GM19395 (cell line): ENCODE results near the gene WDR91.
"Not testable (repeated sequence)": the region's sequence is repeated elsewhere in the genome, so short reads cannot be mapped to it uniquely, and the experiment has no call there.

Experiments
- ATAC-seq: cut with Tn5 transposase; IDR thresholded peaks from one replicate; pipeline ENCODE4 v1.9.1; 2021; ENCODE audit warnings: mild to moderate bottlenecking, moderate library complexity; ENCODE audit not compliant: unreplicated experiment

Gene WDR91

DNA sequence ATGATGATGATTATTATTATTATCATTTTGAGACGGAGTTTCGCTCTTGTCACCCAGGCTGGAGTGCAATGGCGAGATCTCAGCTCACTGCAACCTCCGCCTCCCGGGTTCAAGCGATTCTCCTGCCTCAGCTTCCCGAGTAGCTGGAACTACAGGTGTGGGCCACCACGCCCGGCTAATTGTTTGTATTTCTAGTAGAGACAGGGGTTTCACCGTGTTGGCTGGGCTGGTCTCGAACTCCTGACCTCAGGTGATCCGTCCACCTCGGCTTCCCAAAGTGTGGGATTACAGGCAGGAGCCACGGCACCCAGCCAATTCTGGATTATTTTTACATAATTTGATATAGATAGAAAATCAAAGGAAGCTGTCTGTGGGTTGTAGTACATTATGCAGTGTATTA is 22.8 kb upstream of the WDR91 start:
- not testable (repeated sequence) for ATAC-seq

DNA sequence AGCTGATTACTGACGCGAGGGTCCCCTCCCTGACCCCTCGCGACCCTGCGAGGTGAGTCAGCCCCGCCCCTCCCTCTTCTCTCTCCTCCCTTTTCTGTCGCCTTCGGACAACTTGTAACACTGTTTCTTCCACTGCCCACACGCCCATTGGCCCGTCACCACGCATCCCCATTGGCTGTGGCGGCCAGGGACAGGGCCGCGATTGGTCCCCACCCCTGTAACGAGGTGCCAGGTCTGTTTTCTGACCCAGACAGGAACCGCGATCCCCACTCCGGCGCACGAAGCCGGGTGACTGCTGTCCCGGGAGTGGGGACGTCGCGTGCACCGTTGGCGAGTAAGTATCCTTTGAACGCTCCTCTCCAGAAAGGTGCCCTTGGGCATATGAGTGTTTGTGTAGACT is 22.2 kb upstream of the WDR91 start, which contains the start of gene STRA8:
Gene STRA8 (plus strand): TSS at position 269 of the 400 bp plus-strand sequence. CDS start 6,687 bp downstream, outside the sequence.
- ATAC-seq: no peak

DNA sequence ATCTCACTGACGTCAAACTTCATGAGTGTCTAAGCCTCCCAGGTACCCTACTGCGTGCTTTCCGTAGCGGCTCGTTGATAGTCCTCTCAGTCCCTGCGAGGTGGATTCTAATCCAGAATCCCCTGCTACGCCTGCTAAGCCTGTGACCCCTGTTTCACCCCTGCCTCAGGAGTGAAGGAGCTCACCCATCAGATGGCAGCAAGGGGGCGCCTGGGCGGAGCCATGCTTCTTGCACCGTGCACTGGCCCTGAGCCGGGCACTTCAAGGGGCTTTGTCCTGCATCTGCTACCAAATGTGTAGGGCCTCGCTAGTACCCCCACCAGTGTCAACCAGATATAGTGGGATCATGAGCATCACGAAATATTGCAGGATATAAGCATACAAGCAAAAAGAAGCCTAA is 21.4 kb upstream of the WDR91 start:
- no peak for ATAC-seq

DNA sequence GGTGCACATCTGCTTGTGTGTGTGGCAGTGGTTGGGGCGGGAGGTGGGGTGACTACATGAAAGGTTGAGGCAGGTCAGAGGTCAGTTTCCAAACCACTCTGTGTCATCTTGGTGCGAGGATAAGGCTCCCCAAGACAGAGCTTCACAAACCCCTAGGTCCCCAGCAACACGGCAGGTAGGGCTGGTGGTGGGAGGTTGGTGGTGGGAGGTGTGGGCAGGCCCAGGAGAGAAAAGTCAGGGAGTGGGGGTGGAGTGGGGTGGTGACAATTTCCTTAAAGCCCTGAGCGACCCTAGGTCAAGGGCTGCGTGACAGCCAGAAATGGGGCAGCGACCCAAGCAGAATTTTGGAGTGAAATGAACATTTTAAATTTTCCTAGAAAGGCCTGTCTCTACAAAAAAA is 20.8 kb upstream of the WDR91 start:
- ATAC-seq: no peak

DNA sequence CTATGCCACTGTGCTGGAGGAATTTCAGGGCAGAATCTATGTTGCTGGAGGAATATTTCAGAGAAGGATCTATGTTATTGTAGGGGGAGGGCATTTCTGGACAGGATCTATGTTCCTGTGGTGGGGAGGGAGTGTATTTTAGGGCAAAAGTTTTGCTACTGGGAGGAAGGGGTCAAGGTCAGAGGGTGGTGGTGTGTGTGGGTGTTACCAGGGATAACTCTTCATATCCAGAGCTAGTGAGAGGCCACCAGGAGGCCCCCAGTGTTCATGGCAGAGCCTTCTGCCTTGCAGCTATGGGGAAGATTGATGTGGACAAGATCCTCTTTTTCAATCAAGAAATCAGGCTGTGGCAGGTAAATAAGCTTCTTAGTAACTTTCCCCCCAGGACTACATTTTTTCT is 20.4 kb upstream of the WDR91 start:
- no peak for ATAC-seq

DNA sequence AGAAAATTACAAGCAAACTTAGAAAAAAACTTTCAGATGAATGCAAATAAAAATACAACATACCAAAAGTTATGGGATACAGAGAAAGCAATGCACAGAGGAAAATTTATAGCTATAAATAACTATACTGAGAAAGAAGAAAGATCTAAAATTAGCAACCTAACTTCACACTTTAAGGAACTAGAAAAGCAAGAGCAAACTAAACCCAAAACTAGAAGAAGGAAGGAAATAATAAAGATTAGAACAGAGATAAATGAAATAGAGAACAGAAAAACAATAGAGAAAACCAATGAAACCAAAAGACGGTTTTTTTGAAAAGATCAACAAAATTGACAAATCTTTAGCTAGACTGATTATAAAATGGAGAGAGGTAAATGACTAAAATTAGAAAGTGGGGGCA is 12.7 kb upstream of the WDR91 start:
- no peak for ATAC-seq

DNA sequence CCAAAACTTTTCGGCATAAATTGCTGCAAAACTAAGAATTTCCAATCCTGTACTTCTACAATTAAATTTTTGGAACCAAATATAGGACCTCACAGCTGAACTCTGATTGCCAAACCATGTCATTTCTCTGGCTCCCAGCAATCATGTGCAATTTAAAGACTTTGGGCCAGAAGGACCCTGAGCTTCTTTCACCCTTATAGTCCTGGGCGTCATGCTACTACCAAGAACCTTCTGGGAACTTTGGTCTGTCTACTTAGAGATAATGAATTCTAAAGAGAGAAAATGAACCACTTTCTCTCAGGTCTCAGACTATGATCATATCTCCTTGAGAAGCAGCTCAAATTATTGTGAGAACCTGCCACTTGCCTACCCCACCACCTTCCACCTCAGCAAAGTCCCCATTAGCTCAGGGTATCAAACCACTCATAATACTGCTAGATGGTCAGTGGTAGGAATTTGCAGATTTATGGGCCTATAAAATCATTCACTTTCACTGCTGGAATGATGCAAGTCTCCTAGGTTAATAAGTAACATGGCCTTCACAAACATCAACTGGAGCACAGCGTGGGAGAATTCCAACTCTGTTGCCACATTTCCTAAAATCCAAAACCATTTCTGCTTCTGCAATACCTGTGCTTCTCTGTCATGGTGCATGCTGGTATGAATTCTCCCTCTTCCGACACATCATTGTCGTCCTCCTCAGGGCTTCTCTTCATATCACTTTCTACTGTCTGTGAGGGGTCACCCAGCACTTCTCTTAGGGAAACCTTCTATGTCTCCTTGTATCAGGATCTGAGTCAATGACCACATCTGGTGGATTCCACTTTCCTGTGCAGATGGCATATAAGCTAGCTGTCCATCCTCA is 6.6 kb upstream of the WDR91 start:
- ATAC-seq: no peak

DNA sequence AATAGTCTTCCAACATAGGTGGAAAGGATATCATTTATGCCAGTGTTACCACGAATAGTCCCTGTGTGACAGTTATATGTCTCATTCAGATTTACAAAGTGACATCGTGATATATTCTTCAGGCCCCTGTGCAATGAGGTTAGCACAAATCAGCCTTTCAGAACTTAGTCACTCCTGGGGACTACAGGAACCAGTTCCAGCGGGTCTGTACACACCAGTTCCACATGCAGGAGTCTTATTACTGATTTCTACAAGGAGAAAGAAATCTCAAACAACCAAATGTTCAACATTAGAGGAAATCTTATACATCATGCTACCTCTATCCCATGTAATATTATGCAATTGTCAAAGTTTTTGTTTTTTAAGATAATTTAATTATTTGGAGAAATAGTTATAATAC is 4.4 kb upstream of the WDR91 start:
- no peak for ATAC-seq

DNA sequence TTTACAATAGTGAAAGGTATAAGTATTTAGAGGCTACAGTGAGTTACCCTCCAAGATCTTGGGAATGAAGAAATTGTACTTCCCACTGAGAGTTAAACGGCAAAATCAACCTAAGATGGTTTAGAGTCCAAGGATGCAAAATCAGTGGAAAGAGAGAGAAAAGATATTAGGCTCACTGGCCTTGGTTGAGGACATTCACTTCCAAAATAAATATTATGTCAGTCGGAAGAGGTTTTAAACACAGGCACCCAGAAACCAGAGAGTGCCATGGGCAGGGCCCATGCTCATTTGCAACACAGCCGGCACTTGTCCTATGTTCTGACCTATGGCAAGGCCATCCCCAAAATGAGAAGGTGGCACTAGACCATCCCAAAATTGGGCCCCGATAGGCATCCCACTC is 3.9 kb upstream of the WDR91 start:
- ATAC-seq: no peak

DNA sequence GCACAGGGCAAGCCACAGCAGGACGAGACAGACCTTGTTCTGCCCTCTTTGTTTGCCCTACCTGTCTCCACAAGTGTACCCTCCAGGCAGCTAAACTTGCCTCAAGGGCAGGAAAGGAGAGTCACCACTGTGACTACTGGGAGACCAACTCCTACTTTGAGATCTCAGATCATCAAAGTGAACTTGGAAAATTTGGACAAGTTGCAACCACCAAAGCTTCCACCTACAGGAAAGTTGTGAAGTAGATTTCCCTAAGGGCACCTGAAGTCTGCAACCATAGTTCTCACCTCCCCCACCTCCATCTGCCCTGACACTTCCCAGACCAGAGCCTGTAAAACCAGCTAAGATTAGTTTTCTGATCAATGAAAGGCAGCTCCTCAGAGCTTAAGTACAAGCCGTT is 2.5 kb upstream of the WDR91 start:
- ATAC-seq: no peak

DNA sequence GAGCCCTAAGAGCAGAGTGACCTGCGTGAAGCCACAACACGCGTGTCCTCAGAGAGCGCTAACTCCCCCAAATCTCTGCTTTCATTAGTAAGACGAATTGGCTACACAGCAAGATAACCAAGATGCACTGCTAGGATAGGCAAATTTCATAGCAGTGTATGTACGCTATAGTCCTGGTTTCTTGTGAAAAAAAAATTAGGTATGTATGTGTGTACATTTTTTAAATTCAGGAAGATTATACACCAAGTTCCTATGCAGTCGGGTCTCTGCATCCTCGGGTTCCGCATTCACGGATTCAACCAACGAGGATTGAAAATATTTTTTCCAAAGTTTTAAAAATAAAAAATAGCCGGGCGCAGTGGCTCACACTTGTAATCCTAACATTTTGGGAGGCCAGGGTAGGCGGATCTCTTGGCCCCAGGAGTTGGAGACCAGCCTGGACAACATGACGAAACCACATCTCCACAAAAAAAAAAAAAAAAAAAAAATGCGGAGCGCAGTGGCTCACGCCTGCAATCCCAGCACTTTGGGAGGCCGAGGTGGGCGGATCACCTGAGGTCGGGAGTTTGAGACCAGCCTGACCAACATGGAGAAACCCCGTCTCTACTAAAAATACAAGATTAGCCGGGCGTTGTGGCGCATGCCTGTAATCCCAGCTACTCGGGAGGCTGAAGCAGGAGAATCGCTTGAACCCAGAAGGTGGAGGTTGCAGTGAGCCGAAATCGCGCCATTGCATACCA is 790 bp upstream of the WDR91 start:
- ATAC-seq: peak; percentile 36

DNA sequence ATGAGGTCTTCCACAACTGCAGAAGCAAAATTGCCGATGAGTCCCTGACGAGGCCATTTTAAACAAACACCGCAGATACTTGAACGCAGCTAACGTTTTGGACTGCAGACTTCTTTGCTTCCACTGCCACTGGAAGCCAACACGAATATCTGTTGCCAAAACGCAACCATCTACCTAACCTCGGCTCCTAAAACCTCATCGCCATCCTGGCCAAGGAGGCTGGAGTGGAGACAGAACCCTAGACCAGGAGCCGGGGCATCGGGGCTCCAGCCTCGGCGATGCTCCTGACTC is 493 bp downstream of the WDR91 start:
- peak; percentile 4 for ATAC-seq

DNA sequence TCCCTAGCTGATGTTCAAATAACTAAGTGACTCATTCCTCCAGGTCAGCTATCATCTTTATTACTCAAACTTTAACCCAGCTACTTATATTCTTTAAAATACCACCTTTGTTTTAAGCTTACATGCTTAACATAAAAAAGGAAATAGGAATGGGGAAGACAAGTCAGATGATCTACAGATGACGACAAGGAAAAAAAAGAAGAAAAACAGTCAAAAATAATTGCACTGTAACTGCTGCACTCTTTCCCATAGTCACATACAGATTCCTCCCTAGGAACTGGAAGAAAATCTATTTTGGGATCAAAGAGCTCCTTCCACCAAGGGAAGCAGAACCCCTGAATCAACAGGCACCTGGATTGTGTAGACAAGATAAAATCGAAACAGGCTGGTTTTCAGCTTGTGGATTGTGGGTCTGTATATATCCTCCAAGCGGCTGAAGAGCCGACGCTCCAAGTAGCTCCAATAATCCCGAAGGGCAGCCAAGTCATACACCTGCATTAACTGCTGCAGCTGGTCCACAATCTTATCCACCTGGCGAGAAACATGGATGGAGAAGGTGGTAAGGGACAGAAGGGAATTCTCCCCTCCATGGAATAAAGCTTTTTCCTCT is 2.0 kb downstream of the WDR91 start:
- no peak for ATAC-seq

DNA sequence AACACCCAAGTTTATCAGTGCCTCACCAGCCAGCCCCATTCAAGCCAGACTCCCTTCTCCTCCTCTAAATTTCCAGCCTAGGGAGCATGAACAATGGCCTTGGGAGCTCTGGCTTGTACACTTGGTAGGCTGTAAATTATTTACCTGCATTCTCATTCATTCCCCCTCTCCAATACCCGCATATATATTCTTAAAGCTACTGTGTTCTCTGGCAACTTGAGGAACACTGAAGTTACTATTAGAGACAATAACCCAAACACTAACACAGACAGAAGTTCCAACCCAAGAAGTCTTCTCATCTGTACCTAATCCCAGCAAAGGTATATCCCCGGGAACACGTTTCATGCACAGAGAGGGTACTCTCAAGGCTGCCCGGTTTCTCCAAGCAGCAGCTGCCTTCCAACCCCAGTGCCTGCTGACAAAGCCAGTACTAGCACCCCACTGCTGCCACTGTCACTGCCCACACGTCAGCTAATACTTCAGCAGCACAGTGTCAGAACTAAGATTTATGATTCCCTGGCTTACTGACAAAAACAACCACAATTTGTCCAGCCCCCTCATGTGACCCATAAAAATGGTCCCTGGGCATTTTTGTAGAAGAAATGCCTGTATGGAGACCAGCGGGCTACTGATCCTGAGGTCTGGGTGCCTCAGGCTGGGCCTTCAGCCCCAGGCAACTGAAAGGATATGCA is 3.1 kb downstream of the WDR91 start:
- ATAC-seq: no peak

DNA sequence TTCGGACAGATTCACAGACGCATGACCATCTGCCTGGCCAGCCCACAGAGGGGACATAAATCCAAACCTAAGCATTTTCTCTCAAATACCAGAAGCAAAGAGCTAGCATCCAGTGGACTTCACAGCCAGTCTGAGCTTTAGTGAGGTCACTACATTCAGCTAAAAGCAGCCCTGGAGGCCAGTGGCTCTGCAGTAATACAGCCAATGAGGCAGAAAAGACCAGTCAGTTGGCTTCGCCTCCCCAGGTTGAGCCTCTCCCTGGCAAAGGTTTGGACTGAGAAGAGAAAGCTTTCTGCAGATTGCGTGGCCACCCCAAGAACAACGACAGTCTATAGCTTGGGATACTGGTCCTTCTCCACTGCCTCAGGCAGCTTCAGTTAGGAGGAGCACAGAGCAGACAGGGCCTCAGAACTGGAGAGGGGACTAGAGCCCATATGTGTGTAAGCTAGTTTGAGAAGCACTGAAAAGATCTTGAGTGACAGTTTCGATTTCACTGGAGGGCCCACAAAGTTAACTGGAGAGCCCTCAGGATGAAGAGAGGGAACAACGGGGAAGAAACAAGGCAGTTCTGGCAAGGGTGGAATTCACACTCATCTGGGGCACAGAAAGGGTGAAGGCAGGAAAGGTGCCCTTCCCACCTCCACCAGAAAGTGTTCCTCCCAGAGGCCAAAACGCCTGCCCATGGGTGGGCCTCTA is 3.8 kb downstream of the WDR91 start:
- peak; percentile 29 for ATAC-seq

DNA sequence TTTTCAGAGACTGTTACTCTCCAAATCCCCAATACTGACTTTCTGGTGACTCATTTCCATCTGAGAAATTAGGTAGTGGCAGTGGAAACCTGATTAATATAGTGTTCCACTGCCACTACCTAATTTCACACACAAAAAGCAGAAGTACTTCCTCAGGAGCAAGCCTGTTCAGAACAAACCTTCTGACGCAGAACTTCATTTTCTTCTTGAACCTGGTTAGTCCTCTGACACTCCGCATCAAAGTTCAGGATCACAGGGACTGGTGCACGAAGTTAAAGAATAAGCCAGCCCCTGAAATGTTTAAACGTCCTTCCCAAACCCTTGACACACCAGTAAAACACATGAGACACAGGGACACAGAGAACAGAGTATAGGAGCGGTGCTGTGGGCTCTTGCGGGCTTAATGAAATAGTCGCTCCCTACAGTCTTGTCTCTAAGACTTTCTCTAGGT is 4.4 kb downstream of the WDR91 start:
- ATAC-seq: peak; percentile 39

DNA sequence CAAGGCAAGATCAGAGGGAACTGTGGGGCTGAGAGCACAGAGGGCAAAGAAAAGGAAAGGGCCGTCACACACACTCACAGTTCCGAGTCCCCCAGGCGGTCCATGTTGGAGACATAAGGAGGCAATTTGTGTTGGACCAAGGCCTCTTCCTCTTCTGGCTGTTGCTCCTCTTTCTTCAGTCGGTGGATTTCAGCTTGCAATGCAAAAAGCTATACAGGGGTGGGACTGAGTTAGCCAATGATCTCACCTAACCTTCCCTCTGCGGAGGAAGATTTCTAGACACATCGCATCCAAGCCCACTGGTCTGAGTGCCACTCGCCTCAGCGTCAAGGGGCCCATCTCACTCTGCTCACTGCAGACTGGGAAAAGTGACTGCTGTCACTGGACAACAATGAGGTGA is 5.5 kb downstream of the WDR91 start:
- no peak for ATAC-seq

DNA sequence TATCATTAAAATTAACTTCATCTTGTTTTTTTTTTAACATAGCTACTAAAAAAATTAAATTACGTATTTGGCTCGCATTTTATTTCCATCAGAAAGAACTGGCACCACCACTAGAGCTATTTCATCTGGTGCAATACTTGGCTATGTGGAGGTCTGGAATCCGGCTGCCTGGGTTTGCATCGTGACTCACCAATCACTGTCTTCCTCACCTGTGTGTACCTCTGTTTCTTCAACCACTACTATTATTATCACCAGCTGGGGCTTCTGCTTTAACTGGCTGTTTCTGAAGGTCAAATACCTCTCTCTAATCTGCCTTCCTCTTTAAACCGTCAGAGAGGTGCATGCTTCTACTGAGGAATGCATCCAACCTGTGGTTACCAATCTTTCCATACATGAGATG is 6.5 kb downstream of the WDR91 start:
- ATAC-seq: no peak

DNA sequence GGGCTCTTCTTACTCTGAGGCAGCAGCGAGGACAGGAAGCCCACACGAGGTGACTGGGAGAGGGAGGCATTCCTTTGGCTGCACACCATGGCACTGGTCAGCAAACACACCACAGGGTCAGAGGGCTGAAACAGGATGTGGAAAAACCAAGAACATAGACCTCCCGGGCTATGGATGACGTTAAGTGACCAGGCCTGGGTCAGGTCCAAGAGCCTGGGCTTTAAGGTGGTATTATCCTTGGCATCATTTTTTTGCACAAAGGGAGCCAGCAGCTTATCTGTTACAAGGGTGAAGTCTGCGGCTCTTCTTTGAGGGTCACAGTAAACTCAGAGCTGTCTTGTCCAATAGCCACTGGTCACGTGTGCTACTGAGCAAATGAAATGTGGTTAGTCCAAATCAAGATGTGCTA is 7.0 kb downstream of the WDR91 start:
- ATAC-seq: no peak

DNA sequence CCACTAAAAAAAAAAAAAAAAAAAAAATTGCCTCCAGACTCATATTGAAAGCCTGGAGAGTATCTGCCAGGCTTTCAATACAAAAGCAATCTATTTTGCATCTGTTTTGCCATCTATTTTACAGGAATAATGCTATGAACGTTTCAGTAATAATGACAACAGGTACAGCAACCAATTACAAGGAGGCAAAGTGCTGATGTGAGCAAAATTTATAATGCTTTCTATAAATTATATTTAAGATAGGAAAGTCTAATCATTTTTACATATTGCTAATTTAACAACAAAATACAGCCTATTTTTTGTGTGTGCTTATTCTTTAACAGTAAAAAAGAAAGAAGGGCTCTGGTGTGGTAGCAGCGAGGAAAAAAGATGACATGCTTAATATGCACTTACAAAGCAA is 10.0 kb downstream of the WDR91 start:
- no peak for ATAC-seq

DNA sequence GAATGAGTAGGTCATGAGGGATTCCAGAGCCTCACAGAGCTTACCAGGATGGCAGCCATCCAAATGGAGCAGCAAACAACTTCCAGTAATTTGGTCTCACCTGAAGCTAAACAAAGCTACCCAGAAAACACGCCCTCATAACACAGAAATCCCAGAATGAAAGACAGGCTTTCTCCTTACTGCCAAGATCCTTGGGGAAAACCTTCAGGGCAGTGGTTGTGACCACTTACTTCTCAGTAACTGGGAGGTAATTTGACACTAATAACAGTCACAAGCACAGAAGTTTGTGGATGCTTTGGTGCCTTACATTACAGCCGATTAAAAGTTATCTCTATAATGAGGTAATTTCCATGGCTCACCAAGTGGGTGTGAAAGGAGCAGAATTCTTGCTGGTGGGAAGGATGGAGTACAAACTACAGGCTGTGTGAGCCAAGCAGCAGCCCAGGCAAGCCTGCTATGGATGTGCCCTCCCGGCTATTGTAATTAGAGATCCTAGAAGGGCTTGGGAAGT is 10.4 kb downstream of the WDR91 start:
- ATAC-seq: no peak
